Esophagus muscularis mucosa (tissue), 4 donors: ENCODE measurements around the gene C1orf35.

Experiments used
- EP300 ChIP-seq: sonication (generic); formaldehyde crosslinking; IDR thresholded peaks from one replicate; pipeline ENCODE4 v1.6.1; 2017; ENCODE audit warnings: antibody characterized with exemption
- POLR2A ChIP-seq: fragments of 450-650 bp; IDR thresholded peaks from one replicate; pipeline ENCODE4 v1.6.1; 2017; ENCODE audit warnings: antibody characterized with exemption, moderate library complexity, mild to moderate bottlenecking, low read depth
- TF ChIP-seq, protein P1 (sequence below), 3 experiments: fragments of 200-600 bp in 2 of 3; fragments of 450-650 bp in 1 of 3; sonication (generic) in 2 of 3; IDR thresholded peaks; one replicate each; pipeline ENCODE4 v1.5.1; 2017 to 2019; ENCODE audit warnings: antibody characterized with exemption in 3 of 3, mild to moderate bottlenecking in 2 of 3, moderate library complexity in 1 of 3

GRCh38 chr1:228144993-228145343 is 41.8 kb upstream of the C1orf35 start:
- TF ChIP-seq POLR2A (no peak), EP300 (no peak)
- TF ChIP-seq, protein P1, sequence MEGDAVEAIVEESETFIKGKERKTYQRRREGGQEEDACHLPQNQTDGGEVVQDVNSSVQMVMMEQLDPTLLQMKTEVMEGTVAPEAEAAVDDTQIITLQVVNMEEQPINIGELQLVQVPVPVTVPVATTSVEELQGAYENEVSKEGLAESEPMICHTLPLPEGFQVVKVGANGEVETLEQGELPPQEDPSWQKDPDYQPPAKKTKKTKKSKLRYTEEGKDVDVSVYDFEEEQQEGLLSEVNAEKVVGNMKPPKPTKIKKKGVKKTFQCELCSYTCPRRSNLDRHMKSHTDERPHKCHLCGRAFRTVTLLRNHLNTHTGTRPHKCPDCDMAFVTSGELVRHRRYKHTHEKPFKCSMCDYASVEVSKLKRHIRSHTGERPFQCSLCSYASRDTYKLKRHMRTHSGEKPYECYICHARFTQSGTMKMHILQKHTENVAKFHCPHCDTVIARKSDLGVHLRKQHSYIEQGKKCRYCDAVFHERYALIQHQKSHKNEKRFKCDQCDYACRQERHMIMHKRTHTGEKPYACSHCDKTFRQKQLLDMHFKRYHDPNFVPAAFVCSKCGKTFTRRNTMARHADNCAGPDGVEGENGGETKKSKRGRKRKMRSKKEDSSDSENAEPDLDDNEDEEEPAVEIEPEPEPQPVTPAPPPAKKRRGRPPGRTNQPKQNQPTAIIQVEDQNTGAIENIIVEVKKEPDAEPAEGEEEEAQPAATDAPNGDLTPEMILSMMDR (IDR thresholded peaks at IDR 0.05), result no peak
